Measurements from ENCODE around the gene MAP9. TPM values are rescaled to one million over a fixed set of nuclear protein-coding genes. Genes with fewer than 3 reads are reported as not detected.
"Not testable (repeated sequence)": the region's sequence is repeated elsewhere in the genome, so short reads cannot be mapped to it uniquely, and the experiment has no call there.

MAP9 gene
- total RNA-seq (2014; rRNA removed; shearing (Covaris generic)): 3.3 and 3.6 TPM in 2 replicates
- polyA plus RNA-seq (2015; cell fraction: cytosol; rRNA removed): 3.2 and 5.8 TPM in 2 replicates
- 10.4 and 12.0 TPM in 2 replicates for polyA plus RNA-seq (2015; cell fraction: nucleus; rRNA removed)

- in situ Hi-C loops (cut with HindIII; ENCODE audit: low pct_unique_long_range_greater_than_20kb, low sequenced_read_pairs): no loop called here
- peak; percentile 96 for DNase-seq (ENCODE audit: low read depth, low spot score)
Measured at GRCh38 chr4:155376387-155377268, at the start of gene MAP9. MAP9 (minus strand) TSS chr4:155376965; CDS start chr4:155375850, 1,115 bp downstream.

GRCh38 chr4:155424778-155425177 lies 48.0 kb upstream of the MAP9 start:
- in situ Hi-C loops (cut with HindIII; ENCODE audit: low pct_unique_long_range_greater_than_20kb, low sequenced_read_pairs); DNase-seq (ENCODE audit: low read depth, low spot score): not testable (repeated sequence)

GRCh38 chr4:155423671-155424070 lies 46.9 kb upstream of the MAP9 start:
- in situ Hi-C loops (cut with HindIII; ENCODE audit: low pct_unique_long_range_greater_than_20kb, low sequenced_read_pairs): no loop called here
- DNase-seq (ENCODE audit: low read depth, low spot score): no peak

DNA sequence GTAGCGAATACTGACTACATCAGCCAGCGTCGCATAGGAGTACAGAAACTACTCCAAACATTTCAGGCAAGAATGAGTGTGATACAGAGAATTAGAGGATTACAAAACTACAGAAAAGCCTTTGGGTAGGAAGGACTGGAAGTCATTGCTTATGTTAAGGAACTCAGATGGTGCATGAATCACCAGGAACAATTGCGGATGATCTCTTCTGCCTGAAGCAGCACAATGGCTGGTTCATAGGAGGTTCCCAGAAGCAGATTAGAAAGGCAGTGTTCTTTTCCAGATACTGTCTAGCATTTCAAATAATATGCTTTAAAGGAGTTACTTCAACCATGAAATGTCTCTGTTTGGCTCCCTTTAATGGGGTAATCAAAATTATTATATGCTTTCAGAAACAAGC lies 42.5 kb upstream of the MAP9 start:
- in situ Hi-C loops (cut with HindIII; ENCODE audit: low pct_unique_long_range_greater_than_20kb, low sequenced_read_pairs): no loop called here
- DNase-seq (ENCODE audit: low read depth, low spot score): peak; percentile 60

GRCh38 chr4:155415662-155416061 lies 38.9 kb upstream of the MAP9 start:
- no peak for DNase-seq (ENCODE audit: low read depth, low spot score)
- in situ Hi-C loops (cut with HindIII; ENCODE audit: low pct_unique_long_range_greater_than_20kb, low sequenced_read_pairs): no loop called here

DNA sequence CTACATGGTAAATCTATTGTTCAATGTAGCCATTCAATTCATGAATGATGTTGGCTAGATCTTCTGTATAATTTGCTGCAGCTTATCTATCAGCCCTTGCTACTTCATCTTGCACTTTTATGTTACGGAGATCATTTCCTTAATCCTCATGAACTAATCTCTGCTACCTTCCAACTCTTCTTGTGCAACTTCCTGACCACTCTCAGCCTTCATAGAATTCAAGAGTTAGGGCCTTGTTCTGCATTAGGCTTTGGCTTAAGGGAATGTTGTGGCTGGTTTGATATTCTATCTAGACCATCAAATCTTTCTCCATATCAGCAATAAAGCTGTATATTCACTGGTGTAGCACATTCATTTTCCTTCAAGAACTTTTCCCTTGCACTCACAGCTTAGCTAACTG lies 36.7 kb upstream of the MAP9 start:
- in situ Hi-C loops (cut with HindIII; ENCODE audit: low pct_unique_long_range_greater_than_20kb, low sequenced_read_pairs): no loop called here
- DNase-seq (ENCODE audit: low read depth, low spot score): no peak

DNA sequence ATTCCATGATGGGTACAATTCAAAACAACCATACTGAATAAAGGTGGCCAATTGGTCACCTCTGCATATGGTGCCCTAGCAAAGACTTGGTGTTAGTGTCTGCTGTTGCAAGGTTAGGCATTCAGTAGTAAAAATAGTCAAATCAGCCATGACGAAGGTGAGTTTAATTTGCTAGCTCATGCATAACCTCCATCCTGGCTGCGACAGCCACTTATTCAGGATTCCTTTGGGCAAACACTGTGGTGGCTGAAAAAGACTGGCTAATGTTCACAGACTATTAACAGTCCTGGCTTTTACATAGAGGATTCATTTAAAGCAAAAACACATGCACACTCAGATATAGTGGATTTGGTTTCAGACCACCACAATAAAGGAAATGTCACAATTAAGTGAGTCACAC lies 34.8 kb upstream of the MAP9 start:
- no peak for DNase-seq (ENCODE audit: low read depth, low spot score)
- in situ Hi-C loops (cut with HindIII; ENCODE audit: low pct_unique_long_range_greater_than_20kb, low sequenced_read_pairs): no loop called here

DNA sequence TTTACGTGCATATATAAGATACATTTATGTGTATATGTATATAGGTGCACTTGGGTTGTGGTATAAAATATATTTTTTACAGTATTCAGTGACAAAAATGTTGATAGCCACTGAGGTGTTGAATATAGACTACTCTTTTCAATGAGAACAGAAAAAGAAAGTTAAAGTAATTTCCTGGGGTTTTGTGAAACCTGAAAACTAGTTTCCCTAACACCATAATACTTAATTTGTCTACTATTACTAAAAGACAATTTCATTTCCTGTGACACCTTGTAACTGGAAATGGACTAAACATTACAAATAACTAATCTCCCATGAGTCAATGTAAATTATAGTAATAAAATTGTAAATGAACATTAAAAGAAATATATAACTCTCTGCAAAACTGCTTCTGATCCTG lies 32.0 kb upstream of the MAP9 start:
- no peak for DNase-seq (ENCODE audit: low read depth, low spot score)
- in situ Hi-C loops (cut with HindIII; ENCODE audit: low pct_unique_long_range_greater_than_20kb, low sequenced_read_pairs): no loop called here

DNA sequence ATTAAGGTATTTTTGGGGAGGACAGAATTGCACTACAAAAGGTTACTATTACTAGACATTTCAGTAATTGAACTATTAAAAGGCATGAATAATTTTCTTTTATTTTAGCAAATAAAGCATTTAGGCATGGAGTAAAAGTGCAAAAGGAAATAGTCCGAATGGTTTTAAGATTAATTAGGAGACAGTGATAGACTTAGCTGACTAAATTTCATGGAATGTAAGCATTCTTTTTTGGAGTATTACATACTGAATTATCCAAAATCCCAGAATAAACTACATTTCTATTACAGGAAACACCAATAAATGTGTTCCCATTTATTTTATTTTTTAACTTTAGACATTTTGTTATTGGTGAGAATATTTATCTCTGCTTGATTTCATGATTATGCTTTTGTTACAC lies 30.7 kb upstream of the MAP9 start:
- in situ Hi-C loops (cut with HindIII; ENCODE audit: low pct_unique_long_range_greater_than_20kb, low sequenced_read_pairs): no loop called here

DNA sequence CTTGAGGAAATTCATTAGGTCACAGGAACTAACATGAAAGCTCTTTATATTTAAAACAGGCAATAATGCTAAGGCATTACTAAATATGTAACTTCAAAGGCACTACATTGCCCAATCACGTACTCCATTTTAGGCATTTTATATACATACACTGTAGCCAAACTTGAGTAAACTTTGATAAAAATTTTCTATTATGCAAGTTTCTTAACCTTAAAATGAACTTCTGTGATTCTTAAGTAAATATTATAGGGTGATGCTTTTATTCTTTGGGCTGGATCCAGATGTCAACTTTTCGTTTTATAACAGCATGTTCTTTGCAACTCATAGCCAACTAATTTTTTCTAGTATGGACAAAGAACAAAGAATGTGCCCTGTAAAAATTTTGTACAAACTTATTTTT lies 28.3 kb upstream of the MAP9 start:
- in situ Hi-C loops (cut with HindIII; ENCODE audit: low pct_unique_long_range_greater_than_20kb, low sequenced_read_pairs): no loop called here
- DNase-seq (ENCODE audit: low read depth, low spot score): no peak

More for the DNA sequence above, 30.7 kb upstream of the MAP9 start:
- no peak for DNase-seq (ENCODE audit: low read depth, low spot score)

DNA sequence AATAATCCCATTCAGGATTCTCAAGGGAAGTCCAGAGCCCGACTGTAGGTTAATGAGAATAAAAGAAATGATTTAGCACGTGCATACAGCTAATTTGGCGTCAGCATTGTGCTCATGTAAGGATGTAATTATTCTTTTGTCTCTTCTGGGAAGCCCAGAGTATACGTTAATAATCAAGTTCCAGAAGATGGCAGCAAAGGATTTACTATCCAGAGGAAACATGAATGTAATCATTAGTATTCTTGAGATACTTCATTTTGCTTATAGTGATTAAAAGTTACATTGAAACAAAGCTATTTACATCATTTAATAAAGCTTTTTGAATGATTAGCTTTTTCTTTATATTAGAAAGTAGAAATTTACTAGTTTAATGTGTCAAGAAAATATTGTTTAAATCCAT lies 27.1 kb upstream of the MAP9 start:
- DNase-seq (ENCODE audit: low read depth, low spot score): peak; percentile 65
- in situ Hi-C loops (cut with HindIII; ENCODE audit: low pct_unique_long_range_greater_than_20kb, low sequenced_read_pairs): no loop called here

DNA sequence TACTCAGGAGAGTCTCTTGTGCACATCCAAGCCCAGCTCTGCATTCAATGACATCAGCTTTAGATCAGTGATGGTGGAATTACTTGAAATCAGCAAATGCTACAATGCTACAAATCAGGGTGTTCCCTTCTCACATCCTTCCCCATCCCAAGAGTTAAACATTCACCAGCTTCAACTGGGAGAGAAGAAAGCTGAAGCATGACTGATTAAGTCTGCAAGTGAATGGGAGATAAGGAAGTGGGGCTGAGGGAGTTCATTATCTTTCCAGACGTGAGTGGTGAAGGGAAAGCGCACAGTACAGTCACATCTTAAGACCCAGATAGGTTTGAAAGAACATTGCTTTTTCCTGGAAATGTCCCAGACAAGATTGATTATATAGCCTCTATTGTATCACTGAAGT lies 26.2 kb upstream of the MAP9 start:
- in situ Hi-C loops (cut with HindIII; ENCODE audit: low pct_unique_long_range_greater_than_20kb, low sequenced_read_pairs): no loop called here
- DNase-seq (ENCODE audit: low read depth, low spot score): no peak

GRCh38 chr4:155400893-155401292 lies 24.1 kb upstream of the MAP9 start:
- in situ Hi-C loops (cut with HindIII; ENCODE audit: low pct_unique_long_range_greater_than_20kb, low sequenced_read_pairs): no loop called here
- no peak for DNase-seq (ENCODE audit: low read depth, low spot score)

DNA sequence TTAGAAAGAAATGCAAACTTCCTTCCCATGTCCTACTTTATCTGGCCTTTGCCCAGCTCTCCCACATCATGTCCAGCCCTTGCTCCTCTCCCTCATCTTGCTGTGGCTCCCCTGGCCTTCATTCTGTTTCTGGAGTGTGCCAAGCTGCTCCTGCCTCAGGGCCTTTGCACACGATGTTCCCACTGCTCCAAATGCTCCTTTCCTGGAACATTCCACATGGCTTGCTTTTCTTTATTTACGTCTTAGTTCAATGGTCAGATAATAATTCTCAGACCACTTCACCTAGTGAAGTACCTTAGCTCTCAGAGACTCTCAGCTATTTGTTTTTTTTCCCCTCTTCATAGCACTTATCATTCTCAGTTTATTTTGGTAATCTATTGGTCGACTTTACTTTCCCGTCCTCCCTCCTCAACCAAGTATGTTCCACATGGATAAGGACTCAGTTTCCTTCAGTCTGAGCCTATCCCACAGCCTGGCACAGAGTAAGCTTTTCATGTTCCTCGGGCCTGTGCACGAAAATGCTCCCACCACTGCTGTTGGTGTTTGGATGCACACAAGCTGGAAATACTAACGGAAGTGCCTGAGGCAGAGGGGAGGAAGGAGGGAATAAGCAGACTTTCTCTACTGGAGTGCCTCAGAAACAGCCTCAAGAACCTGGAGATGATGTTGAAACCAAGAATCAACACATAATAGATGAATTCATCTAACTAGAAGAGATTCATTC lies 23.4 kb upstream of the MAP9 start:
- no peak for DNase-seq (ENCODE audit: low read depth, low spot score)
- in situ Hi-C loops (cut with HindIII; ENCODE audit: low pct_unique_long_range_greater_than_20kb, low sequenced_read_pairs): no loop called here

DNA sequence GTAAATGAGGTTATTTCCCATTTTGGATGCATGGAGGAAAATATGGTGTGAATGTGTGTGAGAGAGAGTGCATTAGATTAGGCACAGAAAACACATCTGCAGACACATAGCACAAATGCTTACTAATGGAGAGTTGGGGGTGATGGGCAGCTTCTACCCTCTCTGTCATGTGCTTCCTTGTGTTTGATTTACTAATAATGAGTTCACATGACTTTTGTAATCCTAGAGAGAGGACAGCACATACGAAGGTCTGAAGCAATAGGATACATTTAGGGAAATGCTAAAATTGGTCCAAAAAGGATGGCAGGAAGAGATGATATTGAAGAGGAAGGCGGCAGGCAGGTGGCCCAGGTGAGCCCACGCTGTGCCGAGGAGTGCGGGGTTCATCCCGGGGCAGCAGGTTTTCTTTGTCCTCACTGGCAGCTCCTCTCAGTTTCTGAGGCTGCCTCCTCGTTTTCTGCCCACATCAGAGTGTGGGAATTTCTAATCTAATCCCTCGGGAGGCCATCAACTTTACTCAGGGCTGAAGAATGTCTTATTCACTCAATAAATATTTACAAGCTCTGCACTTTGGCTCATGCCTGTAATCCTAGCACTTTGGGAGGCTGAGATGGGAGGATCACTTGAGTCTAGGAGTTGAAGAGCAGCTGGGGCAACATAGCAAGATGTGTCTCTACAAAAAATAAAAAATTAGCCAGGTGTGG lies 15.9 kb upstream of the MAP9 start:
- in situ Hi-C loops (cut with HindIII; ENCODE audit: low pct_unique_long_range_greater_than_20kb, low sequenced_read_pairs): no loop called here
- DNase-seq (ENCODE audit: low read depth, low spot score): no peak

DNA sequence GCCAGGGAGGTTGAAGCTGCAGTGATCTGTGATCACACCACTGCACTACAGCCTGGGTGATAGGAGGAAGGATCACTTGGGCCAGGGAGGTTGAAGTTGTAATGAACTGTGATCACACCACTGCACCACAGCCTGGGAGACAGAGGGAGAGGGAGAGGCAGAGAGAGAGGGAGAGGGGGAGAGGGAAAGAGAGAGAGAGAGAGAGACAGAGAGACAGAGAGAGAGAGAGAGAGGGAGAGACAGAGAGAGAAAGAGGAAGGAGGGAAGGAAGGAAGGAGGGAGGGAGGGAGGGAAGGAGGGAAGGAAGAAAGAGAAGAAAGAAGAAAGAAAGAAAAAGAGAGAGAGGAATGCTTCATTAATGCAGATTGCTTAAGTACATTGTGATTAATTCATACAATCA lies 15.2 kb upstream of the MAP9 start:
- in situ Hi-C loops (cut with HindIII; ENCODE audit: low pct_unique_long_range_greater_than_20kb, low sequenced_read_pairs): no loop called here

DNA sequence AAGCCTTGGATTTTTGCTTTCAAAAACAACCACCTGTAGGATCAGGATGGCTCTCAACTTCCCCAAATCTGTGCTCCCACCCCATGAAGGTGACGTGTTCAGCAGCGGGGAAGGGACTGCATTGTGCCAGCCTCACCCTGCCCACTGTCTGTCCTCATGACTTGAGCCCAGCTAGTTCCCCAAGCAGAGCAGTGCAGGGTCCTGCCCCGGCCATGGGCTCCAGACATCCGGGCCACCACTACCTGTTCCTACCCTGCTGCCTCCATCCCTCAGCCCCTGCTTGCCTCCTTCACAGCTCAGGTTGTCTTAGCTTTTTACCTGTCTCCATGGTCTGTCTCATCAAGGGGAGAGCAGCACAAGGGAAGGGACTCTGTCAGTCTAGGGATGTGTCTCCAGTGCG lies 11.4 kb upstream of the MAP9 start:
- in situ Hi-C loops (cut with HindIII; ENCODE audit: low pct_unique_long_range_greater_than_20kb, low sequenced_read_pairs): no loop called here
- no peak for DNase-seq (ENCODE audit: low read depth, low spot score)

More for the DNA sequence above, 15.2 kb upstream of the MAP9 start:
- no peak for DNase-seq (ENCODE audit: low read depth, low spot score)

DNA sequence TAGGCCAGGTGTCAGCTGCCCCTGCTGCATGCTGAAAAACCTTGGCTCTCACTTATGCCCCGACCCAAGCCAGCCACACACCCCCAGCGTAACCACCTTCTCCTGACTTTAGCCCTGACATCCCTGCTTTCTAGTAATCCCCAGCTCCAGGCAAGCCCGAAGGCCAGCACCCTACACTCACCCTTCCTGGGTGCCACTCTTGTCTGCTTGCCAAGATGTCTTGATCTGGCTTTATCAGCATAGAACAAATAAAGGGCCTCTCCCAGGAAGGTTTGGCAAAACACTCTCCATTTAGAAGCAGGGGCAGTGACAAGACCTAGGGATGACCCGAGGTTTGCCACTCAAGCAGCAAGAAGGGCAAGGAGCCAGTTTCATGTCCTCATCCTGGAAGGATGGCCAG lies 6.8 kb upstream of the MAP9 start:
- DNase-seq (ENCODE audit: low read depth, low spot score): no peak
- in situ Hi-C loops (cut with HindIII; ENCODE audit: low pct_unique_long_range_greater_than_20kb, low sequenced_read_pairs): no loop called here
